ENCODE results near the gene TSHZ2.

Gene TSHZ2

GRCh38 chr20:52991830-52992229 lies 19.7 kb downstream of the TSHZ2 start:
- DNase-seq = no peak
- in situ Hi-C loops (cut with HindIII; ENCODE audit: low pct_ligation_motif_present, low pct_unique_long_range_greater_than_20kb, low sequenced_read_pairs) = no loop called here

GRCh38 chr20:52992632-52993031 lies 20.5 kb downstream of the TSHZ2 start:
- no peak for DNase-seq
- in situ Hi-C loops (cut with HindIII; ENCODE audit: low pct_ligation_motif_present, low pct_unique_long_range_greater_than_20kb, low sequenced_read_pairs) = no loop called here

- no peak for DNase-seq
- in situ Hi-C loops (cut with HindIII; ENCODE audit: low pct_ligation_motif_present, low pct_unique_long_range_greater_than_20kb, low sequenced_read_pairs) = no loop called here
Observed at GRCh38 chr20:52993076-52993475, 20.9 kb downstream of the TSHZ2 start.

- in situ Hi-C loops (cut with HindIII; ENCODE audit: low pct_ligation_motif_present, low pct_unique_long_range_greater_than_20kb, low sequenced_read_pairs) = no loop called here
- DNase-seq = no peak
Observed at GRCh38 chr20:52994184-52994970, 22.2 kb downstream of the TSHZ2 start.

- no peak for DNase-seq
- in situ Hi-C loops (cut with HindIII; ENCODE audit: low pct_ligation_motif_present, low pct_unique_long_range_greater_than_20kb, low sequenced_read_pairs) = no loop called here
Observed at GRCh38 chr20:52996130-52996529, 24.0 kb downstream of the TSHZ2 start.

- DNase-seq = no peak
- in situ Hi-C loops (cut with HindIII; ENCODE audit: low pct_ligation_motif_present, low pct_unique_long_range_greater_than_20kb, low sequenced_read_pairs) = no loop called here
Observed at GRCh38 chr20:52996658-52997057, 24.5 kb downstream of the TSHZ2 start.

- DNase-seq = no peak
- in situ Hi-C loops (cut with HindIII; ENCODE audit: low pct_ligation_motif_present, low pct_unique_long_range_greater_than_20kb, low sequenced_read_pairs) = no loop called here
Observed at GRCh38 chr20:52998268-52998667, 26.1 kb downstream of the TSHZ2 start.

GRCh38 chr20:52999040-52999439 lies 26.9 kb downstream of the TSHZ2 start:
- in situ Hi-C loops (cut with HindIII; ENCODE audit: low pct_ligation_motif_present, low pct_unique_long_range_greater_than_20kb, low sequenced_read_pairs) = no loop called here
- no peak for DNase-seq

GRCh38 chr20:53001498-53002301 lies 29.5 kb downstream of the TSHZ2 start:
- DNase-seq = no peak
- in situ Hi-C loops (cut with HindIII; ENCODE audit: low pct_ligation_motif_present, low pct_unique_long_range_greater_than_20kb, low sequenced_read_pairs) = no loop called here

GRCh38 chr20:53002786-53003185 lies 30.6 kb downstream of the TSHZ2 start:
- in situ Hi-C loops (cut with HindIII; ENCODE audit: low pct_ligation_motif_present, low pct_unique_long_range_greater_than_20kb, low sequenced_read_pairs) = no loop called here

GRCh38 chr20:53003420-53004154 lies 31.4 kb downstream of the TSHZ2 start:
- in situ Hi-C loops (cut with HindIII; ENCODE audit: low pct_ligation_motif_present, low pct_unique_long_range_greater_than_20kb, low sequenced_read_pairs) = no loop called here

More at GRCh38 chr20:53002786-53003185, 30.6 kb downstream of the TSHZ2 start:
- no peak for DNase-seq

GRCh38 chr20:53004267-53004813 lies 32.2 kb downstream of the TSHZ2 start:
- no peak for DNase-seq
- in situ Hi-C loops (cut with HindIII; ENCODE audit: low pct_ligation_motif_present, low pct_unique_long_range_greater_than_20kb, low sequenced_read_pairs) = no loop called here

More at GRCh38 chr20:53003420-53004154, 31.4 kb downstream of the TSHZ2 start:
- no peak for DNase-seq

- DNase-seq = no peak
- in situ Hi-C loops (cut with HindIII; ENCODE audit: low pct_ligation_motif_present, low pct_unique_long_range_greater_than_20kb, low sequenced_read_pairs) = no loop called here
Observed at GRCh38 chr20:53009979-53010735, 38.0 kb downstream of the TSHZ2 start.

- no peak for DNase-seq
- in situ Hi-C loops (cut with HindIII; ENCODE audit: low pct_ligation_motif_present, low pct_unique_long_range_greater_than_20kb, low sequenced_read_pairs) = no loop called here
Observed at GRCh38 chr20:53011640-53012039, 39.5 kb downstream of the TSHZ2 start.

GRCh38 chr20:53013183-53013582 lies 41.0 kb downstream of the TSHZ2 start:
- DNase-seq = no peak
- in situ Hi-C loops (cut with HindIII; ENCODE audit: low pct_ligation_motif_present, low pct_unique_long_range_greater_than_20kb, low sequenced_read_pairs) = no loop called here

- no peak for DNase-seq
- in situ Hi-C loops (cut with HindIII; ENCODE audit: low pct_ligation_motif_present, low pct_unique_long_range_greater_than_20kb, low sequenced_read_pairs) = no loop called here
Observed at GRCh38 chr20:53013847-53014246, 41.7 kb downstream of the TSHZ2 start.

- in situ Hi-C loops (cut with HindIII; ENCODE audit: low pct_ligation_motif_present, low pct_unique_long_range_greater_than_20kb, low sequenced_read_pairs) = no loop called here
- no peak for DNase-seq
Observed at GRCh38 chr20:53016071-53016470, 43.9 kb downstream of the TSHZ2 start.

- no peak for DNase-seq
- in situ Hi-C loops (cut with HindIII; ENCODE audit: low pct_ligation_motif_present, low pct_unique_long_range_greater_than_20kb, low sequenced_read_pairs) = no loop called here
Observed at GRCh38 chr20:53016534-53017042, 44.4 kb downstream of the TSHZ2 start.

Data from ACHN (cell line).